ENCODE results near the gene KLHL6.
"Not testable (repeated sequence)": the region's sequence is repeated elsewhere in the genome, so short reads cannot be mapped to it uniquely, and the experiment has no call there.

The KLHL6 gene

GRCh38 chr3:183532620-183533411, 22.7 kb downstream of the KLHL6 start:
- DNase-seq (ENCODE audit: low spot score) = no peak

GRCh38 chr3:183529717-183530116, 25.8 kb downstream of the KLHL6 start:
- DNase-seq (ENCODE audit: low spot score) = no peak

GRCh38 chr3:183529185-183529584, 26.3 kb downstream of the KLHL6 start:
- DNase-seq (ENCODE audit: low spot score) = no peak

- not testable (repeated sequence) for DNase-seq (ENCODE audit: low spot score)
Measured at GRCh38 chr3:183528758-183529157, 26.7 kb downstream of the KLHL6 start.

DNA sequence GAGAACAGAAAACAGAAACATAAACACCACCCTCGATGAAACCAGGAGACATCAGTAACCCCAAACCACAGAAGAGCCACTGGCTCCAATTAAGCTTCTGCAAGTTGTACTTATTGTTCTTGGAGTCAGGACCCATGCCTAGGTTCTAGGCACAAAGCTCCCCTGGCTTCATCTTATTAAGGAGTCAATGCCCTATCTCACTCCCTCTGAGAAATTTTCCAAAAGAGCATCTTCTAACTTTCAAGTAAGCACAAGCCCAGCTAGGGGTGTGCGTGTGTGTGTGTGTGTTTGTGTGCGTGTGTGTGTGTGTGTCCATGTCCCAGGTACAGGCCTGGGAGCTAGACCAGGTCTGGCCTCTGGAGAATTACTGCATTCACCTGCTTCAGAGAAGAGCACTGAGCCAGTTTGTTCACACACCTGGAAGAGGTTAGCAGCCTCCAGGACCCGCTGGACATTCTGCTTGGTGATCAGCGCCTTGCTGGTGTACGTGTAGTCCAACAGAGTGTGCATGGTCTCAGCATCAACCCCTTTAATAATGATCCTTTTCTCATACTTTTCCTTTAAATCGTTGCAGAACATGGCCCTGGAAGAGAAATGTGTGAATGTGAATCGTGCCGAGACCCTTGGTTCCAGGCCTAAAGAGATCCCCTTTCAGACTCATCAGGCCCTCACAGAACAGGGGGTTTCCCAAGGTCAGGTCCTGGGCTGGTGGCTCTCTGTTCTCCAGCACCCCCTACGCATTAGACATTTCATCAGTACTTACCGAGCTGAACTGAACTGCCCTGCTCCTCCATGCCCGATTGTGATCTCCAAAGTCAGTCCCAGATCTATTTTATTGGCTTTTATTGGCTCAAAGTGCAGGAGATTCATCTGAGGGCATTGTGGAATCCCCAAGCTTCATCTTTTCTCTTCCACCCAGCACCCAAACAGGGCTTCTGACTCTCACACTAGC, 27.8 kb downstream of the KLHL6 start:
- DNase-seq (ENCODE audit: low spot score) = no peak

DNA sequence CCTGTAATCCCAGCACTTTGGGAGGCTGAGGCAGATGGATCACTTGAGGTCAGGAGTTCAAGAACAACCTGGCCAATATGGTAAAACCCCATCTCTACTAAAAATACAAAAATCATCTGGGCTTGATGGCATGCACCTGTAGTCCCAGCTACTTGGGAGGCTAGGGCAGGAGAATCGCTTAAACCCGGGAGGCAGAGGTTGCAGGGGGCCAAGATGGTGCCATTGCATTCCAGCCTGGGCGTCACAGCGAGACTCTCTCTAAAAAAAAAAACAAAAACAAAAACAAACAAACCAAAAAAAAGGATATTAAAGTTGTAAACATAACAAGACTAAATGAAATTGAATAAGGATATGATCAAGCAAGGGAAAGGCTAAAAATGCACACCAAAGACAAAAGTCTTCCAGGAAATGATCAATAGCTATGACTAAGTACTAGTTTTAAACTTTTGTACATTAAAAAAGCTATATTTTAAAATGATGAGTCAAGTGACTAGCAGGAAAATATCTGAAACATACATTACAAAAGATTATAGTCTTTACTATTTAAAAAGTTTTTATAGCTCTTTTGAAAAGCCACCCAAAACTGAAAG, 28.6 kb downstream of the KLHL6 start:
- DNase-seq (ENCODE audit: low spot score) = no peak

DNA sequence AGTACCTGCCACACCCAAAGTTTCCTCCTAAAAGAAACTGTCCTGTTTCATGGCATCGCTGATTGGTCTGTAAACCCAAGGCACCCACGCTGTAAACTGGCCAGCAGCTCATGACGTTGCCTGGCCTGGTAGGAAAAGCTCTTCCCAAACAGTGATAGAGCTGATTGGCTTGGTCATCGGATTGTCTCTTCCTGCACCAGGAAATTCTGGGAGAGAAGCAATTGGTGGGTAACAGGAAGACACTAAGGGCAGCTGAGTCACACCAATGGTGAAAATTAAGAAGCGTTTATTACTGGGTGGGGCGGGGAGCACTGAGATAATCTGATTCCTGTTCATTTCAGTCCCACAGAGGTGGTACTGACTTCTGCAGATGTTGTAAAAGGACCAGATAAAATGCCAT, 31.0 kb downstream of the KLHL6 start:
- DNase-seq (ENCODE audit: low spot score) = no peak

DNA sequence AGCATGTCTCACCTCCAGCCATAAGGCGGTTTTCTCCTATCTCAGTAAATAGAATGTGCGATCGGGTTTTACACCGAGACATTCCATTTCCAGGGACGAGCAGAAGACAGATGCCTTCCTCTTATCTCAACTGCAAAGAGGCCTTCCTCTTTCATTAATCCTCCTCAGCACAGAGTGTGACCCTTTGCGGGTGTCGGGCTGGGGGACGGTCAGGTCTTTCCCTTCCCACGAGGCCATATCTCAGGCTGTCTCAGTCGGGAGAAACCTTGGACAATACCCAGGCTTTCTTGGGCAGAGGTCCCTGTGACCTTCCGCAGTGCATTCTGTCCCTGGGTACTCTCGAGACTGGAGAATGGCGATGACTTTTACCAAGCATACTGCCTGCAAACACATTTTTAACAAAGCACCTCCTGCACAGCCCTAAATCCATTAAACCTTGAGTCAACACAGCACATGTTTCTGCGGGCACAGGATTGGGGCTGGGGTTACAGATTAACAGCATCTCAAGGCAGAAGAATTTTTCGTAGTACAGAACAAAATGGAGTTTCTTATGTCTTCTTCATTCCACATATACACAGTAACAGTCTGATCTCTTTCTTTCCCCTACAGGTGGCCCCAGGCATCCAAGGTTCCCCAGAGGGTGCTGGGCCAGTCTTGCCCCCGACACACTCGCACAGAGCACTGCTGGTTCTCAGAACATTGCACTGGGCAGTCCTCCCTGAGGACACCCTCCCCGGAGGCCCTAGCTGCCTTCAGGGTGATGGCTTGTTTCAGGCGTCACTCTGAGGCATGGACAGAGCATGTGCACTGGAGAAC, 34.6 kb downstream of the KLHL6 start:
- DNase-seq (ENCODE audit: low spot score) = not testable (repeated sequence)

DNA sequence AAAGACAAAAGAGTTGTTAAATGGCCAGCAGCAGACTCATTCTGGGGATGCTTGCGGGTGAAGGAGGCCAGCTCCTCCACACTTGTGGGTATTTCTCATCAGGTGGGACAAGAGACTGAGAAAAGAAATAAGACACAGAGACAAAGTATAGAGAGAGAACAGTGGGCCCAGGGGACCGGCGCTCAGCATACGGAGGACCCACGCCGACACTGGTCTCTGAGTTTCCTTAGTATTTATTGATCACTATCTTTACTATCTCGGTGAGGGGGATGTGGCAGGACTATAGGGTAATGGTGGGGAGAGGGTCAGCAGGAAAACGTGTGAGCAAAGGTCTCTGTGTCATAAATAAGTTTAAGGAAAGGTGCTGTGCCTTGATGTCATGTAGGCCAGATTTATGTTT, 35.2 kb downstream of the KLHL6 start:
- not testable (repeated sequence) for DNase-seq (ENCODE audit: low spot score)

DNA sequence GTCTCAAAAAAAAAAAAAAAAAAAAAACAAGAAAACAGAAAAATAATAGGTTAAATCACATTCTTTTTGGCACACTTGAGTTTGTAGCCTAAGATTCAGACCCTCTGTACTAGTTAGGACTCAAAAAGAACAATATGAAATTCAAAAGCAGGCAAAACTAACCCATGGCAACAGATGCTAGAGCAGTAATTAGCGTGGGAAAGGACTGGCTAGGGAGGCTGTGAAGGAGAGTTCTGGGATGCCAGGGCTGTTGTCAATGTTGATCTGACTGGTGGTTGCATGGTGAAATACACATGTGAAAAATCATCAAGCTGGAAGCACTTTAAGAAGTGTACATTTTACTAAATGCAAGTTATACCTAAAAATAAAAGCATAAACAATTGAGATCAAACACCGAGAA, 35.6 kb downstream of the KLHL6 start:
- no peak for DNase-seq (ENCODE audit: low spot score)

DNA sequence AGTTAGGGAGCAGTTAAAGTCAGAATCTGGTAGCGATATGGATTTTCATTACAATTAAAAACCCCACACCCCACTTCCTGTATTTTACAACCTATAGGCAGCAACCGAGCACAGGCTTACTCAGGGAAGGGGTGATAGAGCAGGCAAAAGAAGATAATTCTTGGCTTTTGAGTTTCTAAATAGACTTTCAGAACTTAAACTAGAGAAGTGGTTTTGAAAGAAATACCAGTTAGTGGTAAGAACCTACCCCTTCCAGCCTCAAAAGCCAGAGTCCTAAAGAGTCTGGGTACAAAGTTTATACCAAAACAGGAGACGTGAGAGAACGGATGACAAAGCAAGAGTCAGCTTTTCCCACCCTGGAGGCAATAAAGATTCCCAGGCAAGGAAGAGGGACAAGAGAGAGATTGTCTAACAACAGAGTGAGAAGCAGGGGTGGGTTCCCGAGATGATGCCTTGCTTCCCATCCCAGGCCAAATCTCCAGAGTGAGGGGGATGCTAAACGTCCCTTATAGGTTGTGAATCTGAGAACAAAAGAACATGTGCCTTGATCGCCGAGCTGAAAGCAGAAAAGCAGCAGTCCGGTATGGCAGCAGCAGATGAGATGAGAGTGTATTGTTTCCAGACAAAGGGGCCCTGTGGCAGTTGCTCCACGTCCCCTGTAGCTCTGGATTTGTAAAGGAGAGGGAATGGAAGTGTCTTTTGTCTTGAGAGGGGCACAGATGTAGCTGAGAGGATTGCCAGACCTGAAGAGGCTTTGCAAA, 36.8 kb downstream of the KLHL6 start:
- no peak for DNase-seq (ENCODE audit: low spot score)

DNA sequence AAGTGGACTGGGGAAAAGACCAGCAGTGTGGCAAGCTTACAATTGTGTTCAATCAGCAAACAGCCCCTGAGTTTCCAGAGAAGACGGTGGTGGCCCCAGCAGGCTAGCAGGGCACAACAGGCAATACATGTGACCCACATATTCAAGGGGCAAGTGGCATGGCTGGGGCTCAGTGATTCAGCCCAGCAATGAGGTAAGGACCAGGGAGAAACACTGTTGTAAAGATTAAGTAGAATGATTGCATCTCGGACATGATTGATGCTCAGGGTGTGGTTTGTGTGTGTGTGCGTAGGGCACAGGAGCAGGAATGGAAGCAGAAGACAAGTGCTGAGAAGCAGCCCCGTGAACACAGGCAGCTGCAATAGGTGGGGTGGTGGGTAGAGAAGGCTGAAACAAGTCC, 37.9 kb downstream of the KLHL6 start:
- no peak for DNase-seq (ENCODE audit: low spot score)

- DNase-seq (ENCODE audit: low spot score) = no peak
Measured at GRCh38 chr3:183515968-183516851, 39.3 kb downstream of the KLHL6 start.

DNA sequence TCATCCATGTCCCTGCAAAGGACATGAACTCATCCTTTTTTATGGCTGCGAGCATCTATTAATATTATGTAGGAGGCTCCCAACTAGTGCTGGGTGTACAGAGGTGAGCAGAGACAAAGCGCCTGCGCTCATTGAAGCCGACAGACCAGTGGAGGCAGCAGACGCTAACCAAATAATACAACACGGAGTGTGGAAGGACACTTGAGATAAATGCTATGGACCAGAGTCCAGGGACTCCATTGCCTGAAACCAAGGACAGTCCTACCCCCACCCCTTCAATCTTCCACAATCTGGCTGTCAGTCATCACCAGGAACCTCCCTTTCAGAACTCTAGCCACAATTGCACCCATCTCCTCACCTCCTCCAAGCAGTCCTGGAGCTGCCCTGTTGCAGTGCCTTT, 41.5 kb downstream of the KLHL6 start:
- no peak for DNase-seq (ENCODE audit: low spot score)

GRCh38 chr3:183513046-183513706, 42.3 kb downstream of the KLHL6 start:
- DNase-seq (ENCODE audit: low spot score) = no peak

DNA sequence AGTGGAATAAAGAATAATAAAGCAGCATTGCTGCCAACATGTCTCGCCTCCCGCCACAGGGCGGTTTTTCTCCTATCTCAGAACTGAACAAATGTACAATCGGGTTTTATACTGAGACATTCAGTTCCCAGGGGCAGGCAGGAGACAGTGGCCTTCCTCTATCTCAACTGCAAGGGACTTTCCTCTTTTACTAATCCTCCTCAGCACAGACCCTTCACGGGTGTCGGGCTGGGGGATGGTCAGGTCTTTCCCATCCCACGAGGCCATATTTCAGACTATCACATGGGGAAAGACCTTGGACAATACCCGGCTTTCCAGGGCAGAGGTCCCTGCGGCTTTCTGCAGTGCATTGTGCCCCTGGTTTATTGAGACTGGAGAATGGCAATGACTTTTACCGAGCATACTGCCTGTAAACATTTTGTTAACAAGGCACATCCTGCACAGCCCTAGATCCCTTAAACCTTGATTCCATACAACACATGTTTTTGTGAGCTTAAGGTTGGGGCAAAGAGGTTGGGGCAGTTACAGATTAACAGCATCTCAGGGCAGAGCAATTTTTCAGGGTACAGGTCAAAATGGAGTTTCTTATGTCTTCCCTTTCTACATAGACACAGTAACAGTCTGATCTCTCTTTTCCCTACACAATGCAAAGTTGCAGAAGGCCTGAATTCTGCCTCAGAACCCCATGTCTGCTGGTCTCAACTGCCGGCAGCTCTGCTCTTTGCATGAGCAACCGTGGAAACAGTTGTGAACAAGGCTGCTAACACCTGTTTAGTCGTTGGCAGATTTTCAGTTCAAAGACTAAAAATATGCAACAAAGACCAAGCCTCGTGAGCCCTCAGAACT, 44.0 kb downstream of the KLHL6 start:
- not testable (repeated sequence) for DNase-seq (ENCODE audit: low spot score)

- no peak for DNase-seq (ENCODE audit: low spot score)
Measured at GRCh38 chr3:183508821-183509220, 46.7 kb downstream of the KLHL6 start.

DNA sequence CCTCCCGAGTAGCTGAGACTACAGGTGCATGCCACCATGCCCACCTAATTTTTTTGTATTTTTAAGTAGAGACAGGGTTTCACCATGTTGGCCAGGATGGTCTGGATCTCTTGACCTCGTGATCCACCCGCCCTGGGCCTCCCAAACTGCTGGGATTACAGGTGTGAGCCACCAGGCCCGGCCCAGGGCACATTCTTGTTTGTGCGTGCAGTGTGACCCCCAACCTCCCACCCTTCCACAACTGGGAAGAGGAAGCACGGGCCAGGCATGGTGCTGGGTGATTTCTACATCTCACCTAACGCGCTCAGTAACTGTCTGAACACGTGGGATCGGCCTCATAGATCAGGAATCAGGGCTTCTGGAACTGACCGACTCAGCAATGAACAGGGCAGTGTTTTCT, 48.0 kb downstream of the KLHL6 start:
- DNase-seq (ENCODE audit: low spot score) = no peak

Data from AG08395 (cell line).